ENCODE data around the gene CTSV. TPM values are rescaled to one million over a fixed set of nuclear protein-coding genes. Genes with fewer than 3 reads are reported as not detected.
"Not testable (repeated sequence)": the region's sequence is repeated elsewhere in the genome, so short reads cannot be mapped to it uniquely, and the experiment has no call there.

The CTSV gene
- total RNA-seq, 1 experiment from 2014 or later, result 27.1 TPM

- H3K4me1 ChIP-seq (ENCODE audit: control insufficient read depth, insufficient read depth, low read length); H3K36me3 ChIP-seq (ENCODE audit: control insufficient read depth, insufficient read depth, low read length); POLR2A ChIA-PET; H3K4me3 ChIP-seq (ENCODE audit: low read depth in 2 of 2, low read length in 2 of 2); in situ Hi-C loops (cut with HindIII; ENCODE audit: low pct_unique_long_range_greater_than_20kb, low sequenced_read_pairs); CTCF ChIA-PET; H3K9me3 ChIP-seq (ENCODE audit: control insufficient read depth, insufficient read depth, low read depth, low read length); intact Hi-C loops (cut with micrococcal nuclease; ENCODE audit: unreplicated experiment); H3K27ac ChIP-seq (ENCODE audit: low read length); BruUV-seq (replicated peaks); DNase-seq (ENCODE audit: low read depth, low spot score); H3K27me3 ChIP-seq (ENCODE audit: control insufficient read depth, insufficient read depth, low read length); ATAC-seq: not testable (repeated sequence)
These were observed 38.7 kb downstream of the CTSV start for GRCh38 chr9:97000139-97000787.

- intact Hi-C loops (cut with micrococcal nuclease; ENCODE audit: unreplicated experiment); H3K4me1 ChIP-seq (ENCODE audit: control insufficient read depth, insufficient read depth, low read length); in situ Hi-C loops (cut with HindIII; ENCODE audit: low pct_unique_long_range_greater_than_20kb, low sequenced_read_pairs); H3K4me3 ChIP-seq (ENCODE audit: low read depth in 2 of 2, low read length in 2 of 2); H3K9me3 ChIP-seq (ENCODE audit: control insufficient read depth, insufficient read depth, low read depth, low read length); DNase-seq (ENCODE audit: low read depth, low spot score); CTCF ChIA-PET; H3K36me3 ChIP-seq (ENCODE audit: control insufficient read depth, insufficient read depth, low read length); H3K27ac ChIP-seq (ENCODE audit: low read length); BruUV-seq (replicated peaks); H3K27me3 ChIP-seq (ENCODE audit: control insufficient read depth, insufficient read depth, low read length); POLR2A ChIA-PET; ATAC-seq: not testable (repeated sequence)
These were observed 39.2 kb downstream of the CTSV start for GRCh38 chr9:96999733-97000132.

GRCh38 chr9:96997009-96997701 is 41.8 kb downstream of the CTSV start:
- H3K36me3 ChIP-seq (ENCODE audit: control insufficient read depth, insufficient read depth, low read length); H3K4me3 ChIP-seq (ENCODE audit: low read depth in 2 of 2, low read length in 2 of 2): not testable (repeated sequence)

GRCh38 chr9:96994531-96995016 is 44.4 kb downstream of the CTSV start:
- H3K4me1 ChIP-seq (ENCODE audit: control insufficient read depth, insufficient read depth, low read length); intact Hi-C loops (cut with micrococcal nuclease; ENCODE audit: unreplicated experiment); H3K36me3 ChIP-seq (ENCODE audit: control insufficient read depth, insufficient read depth, low read length); CTCF ChIA-PET; POLR2A ChIA-PET; DNase-seq (ENCODE audit: low read depth, low spot score); H3K9me3 ChIP-seq (ENCODE audit: control insufficient read depth, insufficient read depth, low read depth, low read length); H3K27ac ChIP-seq (ENCODE audit: low read length); H3K4me3 ChIP-seq (ENCODE audit: low read depth in 2 of 2, low read length in 2 of 2); BruUV-seq (replicated peaks); in situ Hi-C loops (cut with HindIII; ENCODE audit: low pct_unique_long_range_greater_than_20kb, low sequenced_read_pairs); H3K27me3 ChIP-seq (ENCODE audit: control insufficient read depth, insufficient read depth, low read length): not testable (repeated sequence)
- ATAC-seq, result peak; percentile 45; the same call in 1 of the 2 replicates

More at GRCh38 chr9:96997009-96997701, 41.8 kb downstream of the CTSV start:
- CTCF ChIA-PET; H3K4me1 ChIP-seq (ENCODE audit: control insufficient read depth, insufficient read depth, low read length); H3K27ac ChIP-seq (ENCODE audit: low read length); H3K9me3 ChIP-seq (ENCODE audit: control insufficient read depth, insufficient read depth, low read depth, low read length); H3K27me3 ChIP-seq (ENCODE audit: control insufficient read depth, insufficient read depth, low read length); POLR2A ChIA-PET; intact Hi-C loops (cut with micrococcal nuclease; ENCODE audit: unreplicated experiment); BruUV-seq (replicated peaks); ATAC-seq; in situ Hi-C loops (cut with HindIII; ENCODE audit: low pct_unique_long_range_greater_than_20kb, low sequenced_read_pairs); DNase-seq (ENCODE audit: low read depth, low spot score): not testable (repeated sequence)

- in situ Hi-C loops (cut with HindIII; ENCODE audit: low pct_unique_long_range_greater_than_20kb, low sequenced_read_pairs); intact Hi-C loops (cut with micrococcal nuclease; ENCODE audit: unreplicated experiment); BruUV-seq (replicated peaks); CTCF ChIA-PET; ATAC-seq; H3K9me3 ChIP-seq (ENCODE audit: control insufficient read depth, insufficient read depth, low read depth, low read length); DNase-seq (ENCODE audit: low read depth, low spot score); H3K4me3 ChIP-seq (ENCODE audit: low read depth in 2 of 2, low read length in 2 of 2); H3K4me1 ChIP-seq (ENCODE audit: control insufficient read depth, insufficient read depth, low read length); POLR2A ChIA-PET; H3K27ac ChIP-seq (ENCODE audit: low read length); H3K27me3 ChIP-seq (ENCODE audit: control insufficient read depth, insufficient read depth, low read length); H3K36me3 ChIP-seq (ENCODE audit: control insufficient read depth, insufficient read depth, low read length): not testable (repeated sequence)
These were observed 46.6 kb downstream of the CTSV start for GRCh38 chr9:96992303-96992702.

- H3K27ac ChIP-seq (ENCODE audit: low read length); H3K36me3 ChIP-seq (ENCODE audit: control insufficient read depth, insufficient read depth, low read length); H3K4me3 ChIP-seq (ENCODE audit: low read depth in 2 of 2, low read length in 2 of 2); BruUV-seq (replicated peaks); POLR2A ChIA-PET; CTCF ChIA-PET; intact Hi-C loops (cut with micrococcal nuclease; ENCODE audit: unreplicated experiment); H3K27me3 ChIP-seq (ENCODE audit: control insufficient read depth, insufficient read depth, low read length); H3K9me3 ChIP-seq (ENCODE audit: control insufficient read depth, insufficient read depth, low read depth, low read length); H3K4me1 ChIP-seq (ENCODE audit: control insufficient read depth, insufficient read depth, low read length); ATAC-seq; DNase-seq (ENCODE audit: low read depth, low spot score); in situ Hi-C loops (cut with HindIII; ENCODE audit: low pct_unique_long_range_greater_than_20kb, low sequenced_read_pairs): not testable (repeated sequence)
These were observed 49.1 kb downstream of the CTSV start for GRCh38 chr9:96989747-96990318.

GRCh38 chr9:96984887-96985286 is 54.1 kb downstream of the CTSV start:
- ATAC-seq; intact Hi-C loops (cut with micrococcal nuclease; ENCODE audit: unreplicated experiment); H3K4me1 ChIP-seq (ENCODE audit: control insufficient read depth, insufficient read depth, low read length); CTCF ChIA-PET; H3K4me3 ChIP-seq (ENCODE audit: low read depth in 2 of 2, low read length in 2 of 2); POLR2A ChIA-PET; H3K27ac ChIP-seq (ENCODE audit: low read length); BruUV-seq (replicated peaks); in situ Hi-C loops (cut with HindIII; ENCODE audit: low pct_unique_long_range_greater_than_20kb, low sequenced_read_pairs); H3K27me3 ChIP-seq (ENCODE audit: control insufficient read depth, insufficient read depth, low read length); H3K36me3 ChIP-seq (ENCODE audit: control insufficient read depth, insufficient read depth, low read length); DNase-seq (ENCODE audit: low read depth, low spot score); H3K9me3 ChIP-seq (ENCODE audit: control insufficient read depth, insufficient read depth, low read depth, low read length): not testable (repeated sequence)

Data from Panc1 (cell line).